Karpas-422 (cell line): ENCODE measurements around the gene TBC1D8B. TPM values are rescaled to one million over a fixed set of nuclear protein-coding genes. Genes with fewer than 3 reads are reported as not detected.
A peak's percentile ranks its signal among the peaks of the same experiment; 100 is the strongest.
"Not testable (repeated sequence)": the region's sequence is repeated elsewhere in the genome, so short reads cannot be mapped to it uniquely, and the experiment has no call there.

ENCODE experiments used
- DNase-seq: peaks from one replicate; pipeline ENCODE4 v3.0.0-alpha.2; 2015
- H2AFZ ChIP-seq: fragments of 200-600 bp; sonication (generic); 2 replicates; pipeline ENCODE4 v1.6.1; 2014; ENCODE audit warnings: antibody characterized with exemption, low read length, mixed read lengths
- H3K27ac ChIP-seq: fragments of 200-600 bp; sonication (generic); 2 replicates; pipeline ENCODE4 v1.5.1; 2014; ENCODE audit warnings: mild to moderate bottlenecking, low read length, moderate library complexity
- H3K27me3 ChIP-seq: fragments of 200-600 bp; sonication (generic); 2 replicates; pipeline ENCODE4 v1.6.1; 2014; ENCODE audit warnings: low read length, mixed read lengths
- H3K36me3 ChIP-seq: fragments of 200-600 bp; sonication (generic); 2 replicates; pipeline ENCODE4 v1.6.1; 2014; ENCODE audit warnings: low read length, mixed read lengths; ENCODE audit not compliant: insufficient read depth
- H3K4me1 ChIP-seq: fragments of 200-600 bp; sonication (generic); 2 replicates; pipeline ENCODE4 v1.6.1; 2014; ENCODE audit warnings: mild to moderate bottlenecking, low read length, mixed read lengths
- H3K4me2 ChIP-seq: fragments of 200-600 bp; sonication (generic); 2 replicates; pipeline ENCODE4 v1.6.1; 2014; ENCODE audit warnings: low read length, low read depth, mild to moderate bottlenecking; ENCODE audit not compliant: poor library complexity, severe bottlenecking
- H3K4me3 ChIP-seq: fragments of 200-600 bp; sonication (generic); 2 replicates; pipeline ENCODE4 v1.5.1; 2014; ENCODE audit warnings: mild to moderate bottlenecking, antibody characterized with exemption, low read length, mixed read lengths
- H3K79me2 ChIP-seq: fragments of 200-600 bp; sonication (generic); 2 replicates; pipeline ENCODE4 v1.6.1; 2014; ENCODE audit warnings: mild to moderate bottlenecking, low read length, mixed read lengths
- H3K9ac ChIP-seq: fragments of 200-600 bp; sonication (generic); 2 replicates; pipeline ENCODE4 v1.6.0; 2014; ENCODE audit warnings: low read length
- H3K9me2 ChIP-seq: fragments of 200-600 bp; sonication (generic), shearing (Covaris generic); replicated peaks from 2 replicates; pipeline ENCODE4 v1.6.0; 2014; ENCODE audit warnings: mild to moderate bottlenecking, low read length, moderate library complexity; ENCODE audit not compliant: insufficient read depth
- H3K9me3 ChIP-seq: fragments of 300-700, 200-600 bp; sonication (generic); 2 replicates; pipeline ENCODE4 v1.6.1; 2014; ENCODE audit warnings: low read length, mixed read lengths
- H4K20me1 ChIP-seq: fragments of 200-600 bp; sonication (generic); 2 replicates; pipeline ENCODE4 v1.6.1; 2014; ENCODE audit warnings: mild to moderate bottlenecking, antibody characterized with exemption, low read length, low read depth; ENCODE audit not compliant: insufficient read depth
- total RNA-seq: library from RNA; depleted of rRNA; stranded (reverse); fragments of >200 nt; shearing (Covaris generic); gene quantifications from 2 replicates; pipeline ENCODE4 v1.2.3, GENCODE V29; 2014; ENCODE audit warnings: low replicate concordance; rRNA removed

Gene TBC1D8B
- not detected in 2 replicates for total RNA-seq

DNA sequence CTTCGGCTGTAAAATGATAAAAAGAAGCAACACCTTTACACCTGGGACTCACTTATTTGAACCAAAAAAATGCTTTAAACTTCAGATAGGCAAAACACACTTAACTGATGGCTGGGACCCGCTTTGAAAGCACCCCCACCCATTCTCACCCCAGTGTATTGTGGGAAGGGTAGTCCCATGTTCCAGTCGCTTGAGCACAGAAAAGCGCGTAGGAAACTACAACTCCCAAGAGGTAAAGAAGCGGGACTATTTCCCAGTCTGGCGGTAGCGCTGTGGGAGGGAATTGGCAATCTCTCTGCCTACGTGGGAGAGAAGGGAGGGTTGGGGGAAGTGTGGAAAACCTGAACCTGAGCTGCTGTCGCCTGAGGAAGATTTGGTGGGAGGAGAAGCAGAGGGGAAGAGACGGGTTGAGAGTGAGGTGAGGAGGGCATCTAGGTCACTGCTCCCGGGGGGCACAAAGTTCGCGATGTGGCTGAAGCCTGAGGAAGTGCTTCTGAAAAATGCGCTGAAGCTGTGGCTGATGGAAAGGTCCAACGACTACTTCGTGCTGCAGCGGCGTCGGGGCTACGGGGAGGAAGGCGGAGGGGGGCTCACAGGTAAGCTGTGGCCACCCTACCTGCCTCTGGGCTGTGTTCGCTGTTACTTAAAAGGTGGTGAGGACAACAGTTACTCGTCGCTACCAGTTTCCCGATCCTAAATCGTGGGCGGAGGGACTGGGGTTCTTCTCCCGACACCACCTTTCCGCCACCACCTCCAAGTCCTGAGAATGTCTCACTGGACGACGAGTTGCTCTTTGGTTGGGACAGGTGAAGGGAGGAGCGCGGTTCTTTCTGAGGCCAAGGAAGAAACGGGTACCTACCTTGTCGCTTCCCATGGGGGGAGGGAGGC is at the start of gene TBC1D8B:
TBC1D8B (plus strand) TSS at position 286 of the 888 bp plus-strand sequence; CDS start at position 467, 181 bp downstream.
- Histone ChIP-seq H3K4me2 (no peak within 1 kb of the TSS), H2AFZ (no peak within 1 kb of the TSS), H3K27me3 (no peaks in the 10 kb centered on the region), H3K9me3 (no peaks in the 10 kb centered on the region), H3K9ac (no peak within 1 kb of the TSS), H4K20me1 (no peaks in the 10 kb centered on the region), H3K4me1 (no peaks in the 10 kb centered on the region), H3K9me2 (no peaks in the 10 kb centered on the region), H3K27ac (no peak within 1 kb of the TSS), H3K79me2 (no peaks in the 10 kb centered on the region), H3K36me3 (no peaks in the 10 kb centered on the region), H3K4me3 (no peak within 1 kb of the TSS)
- no peak for DNase-seq

- H3K9me3 ChIP-seq, H3K27ac ChIP-seq, H3K36me3 ChIP-seq, H3K4me2 ChIP-seq, H3K4me1 ChIP-seq, DNase-seq, H4K20me1 ChIP-seq, H3K27me3 ChIP-seq, H3K9ac ChIP-seq, H3K79me2 ChIP-seq, H2AFZ ChIP-seq, H3K4me3 ChIP-seq, H3K9me2 ChIP-seq: not testable (repeated sequence)
Observed at GRCh38 chrX:106769288-106769687, 33.2 kb upstream of the TBC1D8B start.

DNA sequence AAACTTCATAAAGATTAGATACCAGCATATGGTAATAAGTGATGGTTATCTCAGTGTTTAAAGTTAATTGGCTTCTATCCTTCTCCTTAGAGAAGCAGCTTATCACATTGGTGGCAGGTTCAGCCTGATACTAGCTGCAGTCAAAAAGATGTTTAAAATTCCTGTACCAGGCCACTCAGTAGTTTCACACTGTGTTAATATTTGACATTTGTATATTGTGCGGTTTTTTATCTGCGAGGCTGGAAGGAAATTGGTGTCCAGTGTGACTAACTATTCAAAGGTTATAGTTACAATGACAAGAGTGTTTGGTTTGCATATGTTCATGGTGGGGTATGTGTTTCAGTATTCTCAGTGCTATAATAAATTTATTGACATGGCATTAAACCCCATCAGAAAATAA is 27.5 kb upstream of the TBC1D8B start:
- Histone ChIP-seq H3K9ac (no peak overlapping the region), H3K36me3 (no peaks in the 10 kb centered on the region), H4K20me1 (no peaks in the 10 kb centered on the region), H3K4me2 (no peak overlapping the region), H3K9me2 (no peaks in the 10 kb centered on the region), H3K79me2 (no peaks in the 10 kb centered on the region), H3K9me3 (no peaks in the 10 kb centered on the region), H3K27ac (no peak overlapping the region), H2AFZ (no peak overlapping the region), H3K4me3 (no peak overlapping the region), H3K4me1 (no peaks in the 10 kb centered on the region), H3K27me3 (no peaks in the 10 kb centered on the region)
- no peak for DNase-seq

DNA sequence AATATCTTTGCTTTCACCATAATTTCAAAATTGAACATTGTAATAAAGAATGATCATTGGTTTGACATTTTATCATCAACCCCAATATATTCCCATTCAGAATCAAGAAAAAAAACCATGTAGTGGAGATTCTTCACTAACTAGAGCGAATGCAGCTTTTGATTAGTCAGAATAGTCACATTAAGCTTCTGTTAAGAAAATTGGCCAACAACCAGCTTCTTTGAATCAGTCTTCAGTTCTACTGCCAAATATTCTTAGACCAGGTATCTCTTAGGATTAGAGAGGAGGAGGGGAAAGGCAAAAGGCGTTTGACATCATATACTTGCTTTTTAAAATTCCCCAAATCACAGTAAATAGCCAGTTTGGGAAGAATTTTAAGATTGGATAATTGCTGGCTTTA is 22.2 kb upstream of the TBC1D8B start:
- no peaks in the 10 kb centered on the region for H3K79me2 ChIP-seq
- no peak overlapping the region for H3K9ac ChIP-seq
- H3K9me3 ChIP-seq = no peaks in the 10 kb centered on the region
- H3K4me1 ChIP-seq = no peaks in the 10 kb centered on the region
- no peaks in the 10 kb centered on the region for H3K27me3 ChIP-seq
- H3K4me2 ChIP-seq = no peak overlapping the region
- H4K20me1 ChIP-seq = no peaks in the 10 kb centered on the region
- H3K36me3 ChIP-seq = no peaks in the 10 kb centered on the region
- H3K9me2 ChIP-seq = no peaks in the 10 kb centered on the region
- DNase-seq = no peak
- no peak overlapping the region for H2AFZ ChIP-seq
- no peak overlapping the region for H3K27ac ChIP-seq
- H3K4me3 ChIP-seq = no peak overlapping the region

DNA sequence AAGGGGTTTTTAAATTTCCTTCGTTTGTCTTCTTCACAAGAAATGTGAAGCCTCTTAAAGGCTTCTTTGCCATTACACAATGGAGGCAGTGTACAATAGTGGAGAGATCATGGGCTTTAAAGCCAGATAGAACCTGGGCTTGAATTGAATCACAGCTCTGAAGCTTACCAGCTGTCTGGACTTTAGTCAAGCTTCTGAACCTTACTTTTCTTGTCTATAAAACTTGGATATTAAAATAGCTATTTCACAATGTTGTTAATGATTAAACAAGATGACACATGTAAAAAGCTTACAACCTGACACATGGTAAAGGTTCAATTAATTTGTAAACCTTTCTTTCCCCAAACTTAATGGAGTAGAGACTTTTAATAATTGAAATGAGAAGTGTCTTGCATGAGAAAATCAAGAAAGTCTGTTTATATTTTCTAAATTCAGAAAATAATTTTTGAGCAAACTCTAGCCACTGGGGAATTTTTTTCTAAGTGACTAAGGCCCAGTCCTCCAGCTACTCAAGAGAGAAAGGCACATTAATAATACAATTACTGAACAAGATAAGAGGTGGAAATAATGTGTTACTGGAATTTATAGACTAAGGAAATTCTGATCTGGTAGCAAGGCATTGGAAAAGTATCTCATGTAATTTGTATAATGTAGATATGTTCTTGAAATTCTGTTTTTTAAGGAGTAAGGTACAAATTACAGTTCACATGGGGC is 21.7 kb upstream of the TBC1D8B start:
- Histone ChIP-seq H2AFZ (no peak overlapping the region), H3K9me3 (no peaks in the 10 kb centered on the region), H4K20me1 (no peaks in the 10 kb centered on the region), H3K4me2 (no peak overlapping the region), H3K9me2 (no peaks in the 10 kb centered on the region), H3K9ac (no peak overlapping the region), H3K4me1 (no peaks in the 10 kb centered on the region), H3K27me3 (no peaks in the 10 kb centered on the region), H3K4me3 (no peak overlapping the region), H3K79me2 (no peaks in the 10 kb centered on the region), H3K36me3 (no peaks in the 10 kb centered on the region), H3K27ac (no peak overlapping the region)
- DNase-seq = no peak

DNA sequence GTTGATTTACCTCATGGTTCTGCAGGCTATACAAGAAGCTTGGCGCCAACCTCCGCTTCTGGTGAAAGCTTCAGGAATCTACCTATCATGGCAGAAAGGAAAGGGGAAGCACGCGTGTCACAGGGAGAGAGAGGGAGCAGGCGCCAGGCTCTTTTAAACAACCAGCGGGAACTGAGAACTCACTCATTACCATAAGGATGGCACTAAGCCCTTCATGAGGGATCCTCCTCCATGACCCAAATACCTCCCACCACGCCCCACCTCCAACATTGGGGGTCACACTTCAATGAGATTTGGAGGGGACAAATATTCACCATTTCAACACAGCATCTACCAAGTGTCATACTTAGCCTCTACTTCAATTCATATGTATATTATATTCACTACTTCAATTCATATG is 18.8 kb upstream of the TBC1D8B start:
- Histone ChIP-seq H3K36me3 (no peaks in the 10 kb centered on the region), H3K4me3 (no peak overlapping the region), H3K27ac (no peak overlapping the region), H3K79me2 (no peaks in the 10 kb centered on the region), H3K9me2 (no peaks in the 10 kb centered on the region), H3K4me1 (no peaks in the 10 kb centered on the region), H3K9me3 (no peaks in the 10 kb centered on the region), H3K27me3 (no peaks in the 10 kb centered on the region), H3K9ac (no peak overlapping the region), H3K4me2 (no peak overlapping the region), H2AFZ (no peak overlapping the region), H4K20me1 (no peaks in the 10 kb centered on the region)
- DNase-seq = no peak

- Histone ChIP-seq H3K4me2 (no peak overlapping the region), H3K36me3 (no peaks in the 10 kb centered on the region), H3K27ac (no peak overlapping the region), H3K9me2 (no peaks in the 10 kb centered on the region), H3K4me1 (no peaks in the 10 kb centered on the region), H3K27me3 (no peaks in the 10 kb centered on the region), H3K9me3 (no peaks in the 10 kb centered on the region), H4K20me1 (no peaks in the 10 kb centered on the region), H3K4me3 (no peak overlapping the region), H3K9ac (no peak overlapping the region), H2AFZ (no peak overlapping the region), H3K79me2 (no peaks in the 10 kb centered on the region)
- peak; percentile 56 for DNase-seq
Observed at GRCh38 chrX:106791495-106791894, 11.0 kb upstream of the TBC1D8B start.

- Histone ChIP-seq H3K4me3 (no peak overlapping the region), H3K27me3 (no peaks in the 10 kb centered on the region), H3K79me2 (no peaks in the 10 kb centered on the region), H4K20me1 (no peaks in the 10 kb centered on the region), H3K27ac (no peak overlapping the region), H3K4me2 (no peak overlapping the region), H3K4me1 (no peaks in the 10 kb centered on the region), H3K9me3 (no peaks in the 10 kb centered on the region), H3K9ac (no peak overlapping the region), H3K9me2 (no peaks in the 10 kb centered on the region), H3K36me3 (no peaks in the 10 kb centered on the region), H2AFZ (no peak overlapping the region)
- no peak for DNase-seq
Observed at GRCh38 chrX:106802063-106802387, 448 bp upstream of the TBC1D8B start.
